A549 (cell line): ENCODE measurements around the gene TP53RK.

Experiments
- CTCF ChIP-seq: fragments of >200 bp; sonication (Bioruptor Twin); formaldehyde crosslinking; IDR thresholded peaks from 3 replicates; pipeline ENCODE4 v1.5.1; 2016
- EP300 ChIP-seq, 2 experiments: fragments of >200 bp; sonication (Bioruptor Twin); formaldehyde crosslinking; IDR thresholded peaks; 2 replicates in 1 of 2; 3 replicates in 1 of 2; pipeline ENCODE4 v1.6.1; 2016 to 2017
- JUN ChIP-seq, 2 experiments: fragments of >200 bp; sonication (Bioruptor Twin); formaldehyde crosslinking; IDR thresholded peaks; 2 replicates in 1 of 2; 3 replicates in 1 of 2; pipeline ENCODE4 v1.6.1; 2016 to 2017
- NR3C1 ChIP-seq: fragments of >200 bp; sonication (Bioruptor Twin); formaldehyde crosslinking; IDR thresholded peaks from 3 replicates; pipeline ENCODE4 v1.6.1; 2017
- RARB ChIP-seq: fragments of 250-450 bp; sonication (Bioruptor Pico); IDR thresholded peaks from 2 replicates; pipeline ENCODE4 v1.8.0; 2021; ENCODE audit warnings: mild to moderate bottlenecking, moderate library complexity
- REST ChIP-seq: fragments of 200-600 bp; sonication (generic); IDR thresholded peaks from 2 replicates; pipeline ENCODE4 v1.6.1; 2016; ENCODE audit warnings: antibody characterized with exemption, mild to moderate bottlenecking, moderate library complexity
- ZNF302 ChIP-seq: fragments of 250-450 bp; sonication (Bioruptor Pico); IDR thresholded peaks from 2 replicates; pipeline ENCODE4 v1.9.0; 2021; ENCODE audit warnings: inconsistent platforms, mild to moderate bottlenecking, moderate library complexity

GRCh38 chr20:46660487-46660886 is 28.8 kb downstream of the TP53RK start:
- TF ChIP-seq REST (no peak), RARB (no peak), ZNF302 (no peak), NR3C1 (no peak), CTCF (no peak), EP300 (IDR thresholded peaks at IDR 0.05) (no peak), JUN (IDR thresholded peaks at IDR 0.05) (no peak)
